ENCODE measurements around the gene PTGIR.

Gene PTGIR

GRCh38 chr19:46644720-46645119 is 19.8 kb upstream of the PTGIR start:
- TF ChIP-seq CTCF (IDR thresholded peaks at IDR 0.05; ENCODE audit: low read depth, low read length, missing control alignments): no peak
- Histone ChIP-seq H3K27me3 (replicated peaks) (no peaks in the 10 kb centered on the region), H3K27ac (no peak overlapping the region), H3K4me3 (ENCODE audit: low read depth, low read length) (no peak overlapping the region), H3K36me3 (replicated peaks) (no peaks in the 10 kb centered on the region)
- in situ Hi-C loops (cut with HindIII; ENCODE audit: low pct_ligation_motif_present, low sequenced_read_pairs): no loop called here
- no peak for DNase-seq

- no peak for DNase-seq
- H3K4me3 ChIP-seq (ENCODE audit: low read depth, low read length): no peak overlapping the region
- in situ Hi-C loops (cut with HindIII; ENCODE audit: low pct_ligation_motif_present, low sequenced_read_pairs): no loop called here
- no peak for TF ChIP-seq CTCF (IDR thresholded peaks at IDR 0.05; ENCODE audit: low read depth, low read length, missing control alignments)
- H3K27me3 ChIP-seq (replicated peaks): peaks cover 2% of the 10 kb centered on the region
- H3K27ac ChIP-seq: no peak overlapping the region
- H3K36me3 ChIP-seq (replicated peaks): no peaks in the 10 kb centered on the region
Observed at GRCh38 chr19:46640656-46641055, 15.8 kb upstream of the PTGIR start.

- Histone ChIP-seq H3K4me3 (ENCODE audit: low read depth, low read length) (peak overlapping the region; percentile 51), H3K27ac (no peak overlapping the region), H3K27me3 (replicated peaks) (peaks cover 7% of the 10 kb centered on the region), H3K36me3 (replicated peaks) (no peaks in the 10 kb centered on the region)
- no peak for DNase-seq
- in situ Hi-C loops (cut with HindIII; ENCODE audit: low pct_ligation_motif_present, low sequenced_read_pairs): no loop called here
- no peak for TF ChIP-seq CTCF (IDR thresholded peaks at IDR 0.05; ENCODE audit: low read depth, low read length, missing control alignments)
Observed at GRCh38 chr19:46639358-46640182, 14.7 kb upstream of the PTGIR start.

GRCh38 chr19:46637224-46637623 is 12.3 kb upstream of the PTGIR start:
- in situ Hi-C loops (cut with HindIII; ENCODE audit: low pct_ligation_motif_present, low sequenced_read_pairs): no loop called here
- Histone ChIP-seq H3K27me3 (replicated peaks) (peaks cover 7% of the 10 kb centered on the region), H3K27ac (no peak overlapping the region)

GRCh38 chr19:46635920-46636761 is 11.3 kb upstream of the PTGIR start, which contains the start of gene GNG8:
Gene GNG8, minus strand, starts transcription at chr19:46636202. Its CDS starts 1,520 bp downstream, at chr19:46634682.
- no peak for TF ChIP-seq CTCF (IDR thresholded peaks at IDR 0.05; ENCODE audit: low read depth, low read length, missing control alignments)
- no peak within 1 kb of the TSS for H3K27ac ChIP-seq
- H3K27me3 ChIP-seq (replicated peaks): peaks cover 7% of the 10 kb centered on the region
- no peak within 1 kb of the TSS for H3K4me3 ChIP-seq (ENCODE audit: low read depth, low read length)
- DNase-seq: no peak
- in situ Hi-C loops (cut with HindIII; ENCODE audit: low pct_ligation_motif_present, low sequenced_read_pairs): no loop called here
- H3K36me3 ChIP-seq (replicated peaks): no peaks in the 10 kb centered on the region

More at GRCh38 chr19:46637224-46637623, 12.3 kb upstream of the PTGIR start:
- no peaks in the 10 kb centered on the region for H3K36me3 ChIP-seq (replicated peaks)
- no peak for DNase-seq
- no peak overlapping the region for H3K4me3 ChIP-seq (ENCODE audit: low read depth, low read length)
- no peak for TF ChIP-seq CTCF (IDR thresholded peaks at IDR 0.05; ENCODE audit: low read depth, low read length, missing control alignments)
